Type B pancreatic cell (in vitro differentiated cells): Measurements from ENCODE around the gene PRR12. TPM values are rescaled to one million over a fixed set of nuclear protein-coding genes. Genes with fewer than 3 reads are reported as not detected.
"Not testable (repeated sequence)": the region's sequence is repeated elsewhere in the genome, so short reads cannot be mapped to it uniquely, and the experiment has no call there.

Source experiments
- DNase-seq: peaks from one replicate; pipeline ENCODE4 v3.0.0; 2021; ENCODE audit warnings: mixed read lengths; ENCODE audit not compliant: unreplicated experiment; ENCODE audit errors: extremely low spot score
- H3K27ac Mint-ChIP-seq: 2 replicates; pipeline ENCODE4 v1.8.0; 2021; ENCODE audit warnings: mild to moderate bottlenecking, mixed read lengths
- H3K27me3 Mint-ChIP-seq: 2 replicates; pipeline ENCODE4 v1.8.0; 2021; ENCODE audit warnings: mixed read lengths
- H3K36me3 Mint-ChIP-seq: 2 replicates; pipeline ENCODE4 v1.8.0; 2021; ENCODE audit warnings: mixed read lengths
- H3K4me1 Mint-ChIP-seq: one replicate; pipeline ENCODE4 v1.8.0; 2021; ENCODE audit warnings: mixed read lengths; ENCODE audit not compliant: unreplicated experiment
- H3K4me3 Mint-ChIP-seq: 2 replicates; pipeline ENCODE4 v1.8.0; 2021; ENCODE audit warnings: mild to moderate bottlenecking, mixed read lengths
- H3K9me3 Mint-ChIP-seq: 2 replicates; pipeline ENCODE4 v1.8.0; 2021; ENCODE audit warnings: mixed read lengths
- CTCF ChIP-seq: fragments of 200-600 bp; sonication (generic); conservative IDR thresholded peaks from 2 replicates; pipeline ENCODE4 v1.5.0; 2021; ENCODE audit warnings: antibody characterized with exemption, mild to moderate bottlenecking
- total RNA-seq: library from RNA; stranded (reverse); gene quantifications from 2 replicates; pipeline ENCODE4 v1.2.1, GENCODE V29; 2021; ENCODE audit warnings: low replicate concordance

Gene PRR12
- total RNA-seq, 1 donor from 2014 or later = 40.0 TPM

GRCh38 chr19:49631610-49632192 is 40.7 kb downstream of the PRR12 start:
- Mint-ChIP-seq H3K4me1 (peaks cover 16% of the 10 kb centered on the region), H3K36me3 (no peaks in the 10 kb centered on the region), H3K9me3 (no peaks in the 10 kb centered on the region), H3K27me3 (no peaks in the 10 kb centered on the region), H3K4me3 (no peak overlapping the region), H3K27ac (no peak overlapping the region)
- no peak for TF ChIP-seq CTCF
- no peak for DNase-seq

- no peak overlapping the region for H3K27ac Mint-ChIP-seq
- no peaks in the 10 kb centered on the region for H3K36me3 Mint-ChIP-seq
- H3K27me3 Mint-ChIP-seq = no peaks in the 10 kb centered on the region
- TF ChIP-seq CTCF = no peak
- peaks cover 18% of the 10 kb centered on the region for H3K4me1 Mint-ChIP-seq
- DNase-seq = no peak
- no peaks in the 10 kb centered on the region for H3K9me3 Mint-ChIP-seq
- H3K4me3 Mint-ChIP-seq = no peak overlapping the region
Observed at GRCh38 chr19:49632576-49632975, 41.6 kb downstream of the PRR12 start.

- not testable (repeated sequence) for H3K27me3 Mint-ChIP-seq, H3K36me3 Mint-ChIP-seq, H3K4me3 Mint-ChIP-seq, H3K9me3 Mint-ChIP-seq, DNase-seq
- Mint-ChIP-seq H3K27ac (peak overlapping the region; percentile 43), H3K4me1 (peaks cover 23% of the 10 kb centered on the region)
Observed at GRCh38 chr19:49633273-49633672, 42.3 kb downstream of the PRR12 start.

- Mint-ChIP-seq H3K9me3 (no peaks in the 10 kb centered on the region), H3K36me3 (no peaks in the 10 kb centered on the region), H3K4me3 (peak overlapping the region; percentile 41), H3K4me1 (peaks cover 39% of the 10 kb centered on the region), H3K27ac (peak overlapping the region; percentile 31), H3K27me3 (no peaks in the 10 kb centered on the region)
- TF ChIP-seq CTCF = peak; percentile 17
- DNase-seq = no peak
Observed at GRCh38 chr19:49635530-49636232, 44.7 kb downstream of the PRR12 start.

- DNase-seq = no peak
- no peaks in the 10 kb centered on the region for H3K27me3 Mint-ChIP-seq
- H3K36me3 Mint-ChIP-seq = no peaks in the 10 kb centered on the region
- TF ChIP-seq CTCF = no peak
- peaks cover 38% of the 10 kb centered on the region for H3K4me1 Mint-ChIP-seq
- no peaks in the 10 kb centered on the region for H3K9me3 Mint-ChIP-seq
- peak overlapping the region; percentile 14 for H3K4me3 Mint-ChIP-seq
- no peak overlapping the region for H3K27ac Mint-ChIP-seq
Observed at GRCh38 chr19:49636233-49636932, 45.4 kb downstream of the PRR12 start.
